ENCODE data around the gene DDIT3.
"Not testable (repeated sequence)": the region's sequence is repeated elsewhere in the genome, so short reads cannot be mapped to it uniquely, and the experiment has no call there.

DDIT3 gene, protein sequence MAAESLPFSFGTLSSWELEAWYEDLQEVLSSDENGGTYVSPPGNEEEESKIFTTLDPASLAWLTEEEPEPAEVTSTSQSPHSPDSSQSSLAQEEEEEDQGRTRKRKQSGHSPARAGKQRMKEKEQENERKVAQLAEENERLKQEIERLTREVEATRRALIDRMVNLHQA

DNA sequence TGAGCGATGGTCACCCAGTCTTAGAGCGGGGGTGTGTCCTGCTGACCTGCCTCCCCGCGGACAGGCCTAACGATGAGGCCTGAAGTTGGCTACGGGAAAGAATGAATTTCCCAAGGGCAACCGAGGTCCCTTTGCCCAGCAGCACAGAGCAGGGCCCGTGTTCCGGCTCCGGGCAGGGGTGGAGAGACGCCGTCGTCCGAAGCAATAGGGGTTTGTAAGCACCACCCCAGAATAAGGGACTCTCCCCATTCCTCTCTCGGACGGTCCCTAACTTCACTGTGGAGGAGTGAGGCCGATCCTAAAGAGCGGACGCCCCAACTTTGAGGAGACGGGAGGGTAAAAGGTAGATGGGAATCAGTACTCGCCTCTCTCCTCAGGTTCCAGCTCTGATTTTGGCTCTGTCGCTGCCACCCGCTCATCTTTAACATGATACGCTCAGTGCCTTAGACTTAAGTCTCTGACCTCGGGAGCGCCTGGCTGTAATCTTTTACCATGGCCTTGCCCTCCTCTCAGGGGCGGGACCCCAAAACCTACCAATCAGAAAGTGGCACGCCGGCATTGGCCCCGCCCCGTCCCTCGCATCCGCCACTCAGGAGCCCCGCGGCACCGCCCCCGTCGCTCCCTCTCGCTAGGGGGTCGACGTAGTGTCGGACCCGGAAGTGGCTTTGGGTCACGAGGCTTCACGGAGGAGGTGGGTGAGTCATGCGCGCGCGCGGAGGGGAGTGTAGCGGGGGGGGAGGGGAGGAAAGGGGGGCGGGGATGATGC, at the start of gene DDIT3:
Gene DDIT3 (minus strand): TSS at position 462 of the 766 bp plus-strand sequence. CDS start 3,108 bp downstream, outside the sequence.
- peak; percentile 99 for DNase-seq (ENCODE audit: low spot score)

DNA sequence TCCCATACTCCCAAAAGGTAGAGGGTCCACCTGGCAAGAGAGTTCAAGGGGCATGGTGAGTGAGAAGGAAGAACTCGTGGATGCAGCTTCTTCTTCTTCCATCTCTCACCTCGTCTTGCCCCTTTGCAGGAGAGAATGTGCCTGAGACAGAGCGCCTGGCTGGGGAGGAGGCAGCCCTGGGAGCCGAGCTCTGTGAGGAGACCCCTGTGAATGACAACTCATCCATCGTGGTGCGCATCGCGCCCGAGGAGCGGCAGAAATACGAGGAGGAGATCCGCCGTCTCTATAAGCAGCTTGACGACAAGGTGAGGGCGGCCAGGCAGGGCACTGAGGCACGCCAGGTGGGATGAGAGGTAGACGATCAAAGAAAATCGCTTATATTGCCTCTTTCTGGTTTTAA, 49.5 kb upstream of the DDIT3 start:
- no peak for DNase-seq (ENCODE audit: low spot score)

DNA sequence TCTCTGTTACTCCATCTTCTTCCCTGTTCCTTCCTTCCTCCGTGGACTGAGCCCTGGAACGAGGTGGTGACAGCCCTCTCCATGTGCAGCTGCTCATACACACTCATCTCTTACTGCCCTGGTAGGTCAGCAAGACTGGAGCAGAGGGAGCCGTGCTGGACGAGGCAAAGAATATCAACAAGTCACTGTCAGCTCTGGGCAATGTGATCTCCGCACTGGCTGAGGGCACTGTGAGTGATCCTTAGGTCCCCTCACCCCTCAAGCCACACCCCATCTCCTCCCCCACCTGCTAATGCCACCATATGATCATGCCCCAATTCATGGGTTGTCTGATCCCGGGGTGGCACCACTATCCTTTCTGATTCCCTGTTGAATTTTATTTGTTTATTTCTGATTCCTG, 48.5 kb upstream of the DDIT3 start:
- no peak for DNase-seq (ENCODE audit: low spot score)

DNA sequence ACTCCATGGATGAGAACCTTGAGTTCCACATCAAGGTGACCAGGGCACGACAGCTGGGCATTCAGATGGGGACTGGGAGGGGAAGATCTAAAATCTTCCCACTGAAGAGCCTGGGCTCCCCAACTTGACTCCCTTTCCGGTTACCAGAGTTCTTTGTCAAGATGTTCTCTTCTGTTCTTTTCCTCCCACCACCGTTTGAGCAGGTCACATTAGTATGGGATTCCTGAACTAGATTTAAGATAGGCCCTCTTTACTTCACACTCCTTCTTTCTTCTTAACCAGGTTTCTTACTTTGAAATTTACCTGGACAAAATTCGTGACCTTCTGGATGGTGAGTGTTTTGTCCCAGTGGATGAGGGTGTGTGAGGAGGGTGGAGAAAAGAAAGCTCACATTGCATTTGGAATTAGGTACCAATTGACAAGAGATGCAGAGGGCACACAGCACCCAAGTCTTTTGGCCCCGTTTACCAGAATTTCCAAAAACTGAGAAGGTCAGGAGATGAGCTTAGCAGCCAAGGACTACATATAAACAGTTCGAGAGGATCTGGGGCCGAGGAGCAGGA, 43.9 kb upstream of the DDIT3 start:
- no peak for DNase-seq (ENCODE audit: low spot score)

DNA sequence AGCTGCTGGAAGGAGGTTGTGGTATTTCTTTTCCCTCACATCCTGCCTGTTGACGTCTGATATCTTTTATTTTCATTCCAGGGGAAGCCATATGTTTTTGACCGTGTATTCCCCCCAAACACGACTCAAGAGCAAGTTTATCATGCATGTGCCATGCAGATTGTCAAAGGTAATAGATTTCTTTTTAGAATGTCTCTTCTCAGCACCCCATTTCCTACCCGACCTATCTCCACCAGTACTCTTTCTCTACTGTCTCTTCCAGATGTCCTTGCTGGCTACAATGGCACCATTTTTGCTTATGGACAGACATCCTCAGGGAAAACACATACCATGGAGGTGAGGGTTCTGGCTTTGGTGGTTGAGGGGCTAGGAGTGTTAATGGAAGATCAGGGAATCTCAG, 43.0 kb upstream of the DDIT3 start:
- DNase-seq (ENCODE audit: low spot score), result no peak

DNA sequence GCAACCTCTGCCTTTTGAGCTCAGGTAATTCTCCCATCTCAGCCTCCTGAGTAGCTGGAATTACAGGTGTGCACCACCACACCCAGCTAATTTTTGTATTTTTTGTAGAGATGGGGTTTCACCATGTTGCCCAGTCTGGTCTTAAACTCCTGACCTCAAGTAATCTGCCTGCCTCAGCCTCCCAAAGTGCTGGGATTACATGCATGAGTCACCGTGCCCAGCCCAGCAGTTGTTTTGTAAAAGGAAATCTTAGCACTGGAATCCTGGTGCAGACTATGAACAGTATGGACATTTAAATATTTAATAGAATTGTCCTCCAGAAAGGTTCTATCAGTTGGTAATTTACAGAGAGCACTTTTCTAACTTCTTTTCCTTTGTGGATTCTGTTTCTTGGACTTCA, 40.8 kb upstream of the DDIT3 start:
- DNase-seq (ENCODE audit: low spot score), result not testable (repeated sequence)

DNA sequence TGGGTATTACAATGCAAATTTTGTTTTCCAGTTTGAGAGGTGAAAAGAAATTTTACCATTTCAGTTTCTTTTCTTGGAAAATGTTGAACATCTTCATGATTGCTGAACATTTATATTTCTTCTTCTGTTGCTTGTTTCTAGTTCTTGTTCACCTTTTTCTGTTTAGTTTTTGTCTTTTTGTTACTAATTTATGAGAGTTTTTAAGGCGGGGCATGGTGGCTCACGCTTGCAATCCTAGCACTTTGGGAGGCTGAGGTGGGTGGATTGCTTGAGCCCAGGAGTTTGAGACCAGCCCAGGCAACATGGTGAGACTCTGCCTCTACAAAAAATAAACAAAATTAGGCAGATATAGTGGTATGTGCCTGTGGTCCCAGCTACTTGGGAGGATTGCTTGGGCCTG, 40.2 kb upstream of the DDIT3 start:
- DNase-seq (ENCODE audit: low spot score), result no peak

DNA sequence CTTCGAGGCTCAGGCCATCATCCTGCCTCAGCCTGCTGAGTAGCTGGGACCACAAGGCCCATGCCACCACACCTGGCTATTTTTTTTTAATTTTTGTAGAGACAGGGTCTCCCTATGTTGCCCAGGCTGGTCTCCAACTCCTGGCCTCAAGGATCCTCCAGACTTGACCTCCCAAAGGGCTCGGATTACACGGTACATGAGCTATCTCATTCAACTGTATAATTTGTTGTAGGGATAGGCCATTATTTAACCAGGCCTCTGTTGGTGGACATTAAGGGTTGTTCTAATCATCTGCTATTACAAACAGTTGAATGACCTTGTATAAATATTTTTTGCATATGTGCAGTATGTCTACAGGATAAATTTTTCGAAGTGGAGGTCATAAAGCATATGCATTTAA, 38.5 kb upstream of the DDIT3 start:
- no peak for DNase-seq (ENCODE audit: low spot score)

DNA sequence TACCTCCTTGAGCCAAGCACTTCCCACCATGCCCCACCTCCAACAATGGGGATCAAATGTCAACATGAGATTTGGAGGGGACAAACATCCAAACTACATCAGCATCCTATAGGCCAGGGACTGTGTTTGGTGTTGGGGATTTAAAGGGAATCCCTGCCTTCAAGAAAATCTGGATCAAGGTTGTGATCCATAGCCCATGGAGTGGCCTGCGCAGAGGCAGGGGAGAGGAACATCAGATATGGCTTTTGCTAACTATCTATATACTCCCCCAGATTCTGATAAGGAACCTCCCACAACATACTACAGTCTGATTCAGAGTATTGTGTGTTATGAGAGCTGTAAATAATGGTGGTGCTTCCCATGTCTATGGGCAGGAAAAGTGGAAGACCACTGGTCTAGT, 34.6 kb upstream of the DDIT3 start:
- no peak for DNase-seq (ENCODE audit: low spot score)

DNA sequence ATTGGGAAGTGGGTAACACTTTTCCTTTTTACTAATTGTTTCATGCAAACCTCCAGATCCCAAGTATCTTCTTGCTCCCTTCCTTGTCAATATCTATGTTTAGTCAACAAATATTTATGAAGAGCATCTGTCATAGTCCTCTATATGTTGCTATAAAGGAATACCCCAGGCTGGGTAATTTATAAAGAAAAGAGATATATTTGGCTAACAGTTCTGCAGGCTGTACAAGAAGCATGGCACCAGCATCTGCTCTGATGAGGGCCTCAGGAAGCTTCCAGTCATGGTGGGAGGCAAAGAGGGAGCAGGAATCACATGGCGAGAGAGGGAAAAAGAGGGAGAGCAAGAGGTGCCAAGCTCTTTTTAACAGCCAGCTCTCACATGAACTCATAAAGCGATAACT, 34.1 kb upstream of the DDIT3 start:
- DNase-seq (ENCODE audit: low spot score), result no peak

DNA sequence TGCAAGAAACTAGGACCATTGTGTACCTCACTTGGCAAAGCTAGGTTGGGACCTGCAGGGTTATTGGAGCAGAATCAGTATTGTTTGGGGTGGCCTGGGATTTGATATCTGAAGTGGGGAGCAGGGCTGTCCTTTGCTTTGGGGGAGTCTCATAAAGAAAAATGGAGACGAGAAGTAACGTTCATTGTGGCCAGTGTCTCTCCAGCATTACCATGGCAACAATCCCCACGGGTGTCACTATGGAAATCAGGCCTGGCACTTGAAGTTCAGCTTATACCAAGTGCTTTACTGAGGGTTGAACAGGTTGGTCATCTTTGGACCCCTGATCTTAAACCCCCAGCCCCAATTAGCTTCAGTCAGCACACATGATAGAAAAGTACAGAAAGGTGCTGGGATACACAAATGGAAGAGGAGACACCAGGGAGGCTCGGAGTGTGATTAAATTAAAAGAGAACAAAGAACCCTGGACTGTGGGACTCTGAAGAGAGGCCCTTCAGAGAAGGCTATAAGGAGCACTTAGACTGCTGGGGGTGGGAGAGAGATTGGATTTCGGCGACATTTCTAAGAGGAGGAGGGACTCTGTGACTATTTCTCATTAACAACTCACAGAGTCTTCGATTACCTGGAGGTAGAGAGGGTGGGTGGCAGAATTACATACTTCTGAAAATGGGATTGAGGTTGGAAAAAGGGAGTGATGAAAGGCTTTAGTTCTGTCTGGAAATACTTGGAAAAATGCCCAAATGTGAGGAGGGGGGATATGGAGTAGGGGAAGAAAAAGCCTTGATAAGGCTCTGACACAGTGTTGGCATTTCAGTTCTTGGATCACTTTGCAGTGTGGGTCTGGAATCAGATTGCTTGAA, 33.3 kb upstream of the DDIT3 start:
- DNase-seq (ENCODE audit: low spot score), result no peak

DNA sequence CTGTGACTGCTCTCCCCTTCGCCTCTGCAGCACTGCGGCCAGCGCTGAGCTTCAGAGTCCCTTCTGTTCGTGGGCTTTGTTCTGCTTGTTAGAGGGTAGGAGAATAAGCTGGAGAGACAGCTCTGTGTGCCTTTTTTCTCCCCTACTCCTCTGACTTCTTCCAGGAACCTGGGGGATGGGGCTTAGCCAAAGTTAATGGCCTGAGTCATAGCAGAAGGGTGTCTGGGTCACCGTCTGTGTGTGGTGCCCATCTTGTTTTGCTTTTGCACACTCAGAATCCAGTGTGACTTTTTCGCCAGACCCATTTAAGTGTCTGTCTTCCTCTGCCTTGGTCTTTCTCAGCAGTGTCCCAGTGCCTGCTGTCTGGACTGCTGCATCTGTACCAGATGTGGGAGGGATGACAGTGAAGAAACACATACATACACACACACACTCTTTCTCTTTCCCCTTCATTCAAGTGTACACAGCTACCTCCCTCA, 32.6 kb upstream of the DDIT3 start:
- DNase-seq (ENCODE audit: low spot score), result no peak

DNA sequence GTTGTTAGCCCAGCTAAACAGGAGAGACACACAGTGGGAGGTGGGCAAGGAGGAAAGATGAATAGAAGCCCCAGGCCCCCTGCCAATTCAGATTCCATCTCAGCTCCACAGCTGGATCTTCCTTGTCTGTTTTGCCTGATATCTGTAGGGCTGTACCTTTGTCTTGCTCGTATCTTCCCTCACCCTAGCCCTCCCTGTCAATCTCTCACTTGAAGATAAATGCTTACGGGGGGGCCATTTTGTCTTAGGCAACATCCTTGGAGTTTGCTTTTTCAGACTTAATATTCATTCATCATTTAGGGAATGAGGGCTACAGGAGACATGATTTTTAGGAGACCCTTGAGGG, 32.0 kb upstream of the DDIT3 start:
- DNase-seq (ENCODE audit: low spot score), result no peak

DNA sequence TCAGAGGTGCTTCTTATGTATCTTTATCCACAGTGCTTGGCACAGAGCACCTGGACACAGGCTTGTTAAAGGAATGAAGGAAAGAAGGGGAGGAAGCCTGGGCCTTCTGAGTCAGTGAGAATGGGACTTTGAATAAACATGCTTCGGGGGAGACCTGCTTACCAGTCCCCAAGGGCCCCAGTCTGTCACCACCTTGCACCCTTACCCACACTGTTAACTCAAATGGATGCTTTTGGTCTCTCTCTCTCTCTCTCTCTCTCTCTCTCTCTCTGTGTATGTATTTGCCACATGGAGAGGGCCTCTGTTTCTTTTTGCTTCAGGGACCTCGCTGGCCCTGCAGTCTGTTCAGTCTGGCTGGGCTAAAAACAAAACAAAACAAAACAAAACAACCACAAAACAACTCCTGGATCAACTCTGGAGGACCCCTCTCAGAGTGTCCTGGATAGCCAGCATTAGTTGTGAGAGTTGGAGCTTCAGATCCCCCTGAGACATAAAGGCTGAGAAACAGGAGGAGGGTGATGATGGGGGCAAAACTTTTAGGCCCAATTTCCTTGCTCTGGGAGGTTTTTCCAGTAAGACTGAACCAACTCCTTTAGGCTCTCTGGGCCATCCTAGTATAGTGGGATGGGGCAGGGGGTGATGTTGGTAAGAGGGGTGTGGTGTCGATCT, 31.5 kb upstream of the DDIT3 start:
- no peak for DNase-seq (ENCODE audit: low spot score)

DNA sequence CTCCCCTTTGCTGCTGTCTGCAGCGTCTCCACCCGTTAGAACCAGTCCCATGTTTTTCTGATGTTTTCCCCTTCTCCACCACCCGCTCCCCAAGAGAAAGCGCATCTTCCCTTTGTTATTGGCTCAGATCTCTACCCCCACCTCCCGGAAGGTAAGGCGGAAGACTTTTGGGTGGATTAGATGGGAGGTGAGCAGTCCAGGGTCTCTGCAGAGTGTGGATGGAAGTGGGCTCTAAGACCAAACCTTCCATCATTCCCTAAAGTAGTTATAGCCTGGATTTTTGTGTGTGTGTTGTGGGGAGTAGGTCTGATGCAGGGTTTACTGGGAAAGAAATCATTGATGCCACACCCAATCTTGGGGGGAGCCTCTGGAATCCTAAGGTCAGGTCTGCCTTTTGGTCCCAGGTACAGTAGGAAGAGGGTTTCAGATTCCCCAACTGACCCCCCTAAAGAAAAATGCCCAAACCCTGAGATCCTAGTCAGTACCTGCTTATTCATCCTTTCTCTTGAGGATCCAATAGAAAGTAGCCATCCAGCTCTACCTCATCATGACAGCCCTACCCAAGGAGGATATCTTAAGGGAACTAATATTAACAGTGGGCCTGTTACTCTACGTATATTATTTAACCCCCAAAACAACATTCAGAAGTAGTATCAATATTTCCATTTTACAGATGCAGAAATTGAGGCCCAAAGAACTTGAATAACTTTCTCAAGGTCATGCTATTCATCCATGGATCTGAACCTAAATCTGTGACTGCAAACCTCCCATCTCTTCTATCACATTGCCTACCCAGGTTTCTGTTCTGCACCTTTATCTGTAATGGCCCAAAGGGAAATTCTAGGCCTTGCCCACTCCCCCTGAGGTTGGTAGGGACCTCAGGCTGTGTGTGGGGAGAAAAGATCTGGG, 30.6 kb upstream of the DDIT3 start:
- no peak for DNase-seq (ENCODE audit: low spot score)

DNA sequence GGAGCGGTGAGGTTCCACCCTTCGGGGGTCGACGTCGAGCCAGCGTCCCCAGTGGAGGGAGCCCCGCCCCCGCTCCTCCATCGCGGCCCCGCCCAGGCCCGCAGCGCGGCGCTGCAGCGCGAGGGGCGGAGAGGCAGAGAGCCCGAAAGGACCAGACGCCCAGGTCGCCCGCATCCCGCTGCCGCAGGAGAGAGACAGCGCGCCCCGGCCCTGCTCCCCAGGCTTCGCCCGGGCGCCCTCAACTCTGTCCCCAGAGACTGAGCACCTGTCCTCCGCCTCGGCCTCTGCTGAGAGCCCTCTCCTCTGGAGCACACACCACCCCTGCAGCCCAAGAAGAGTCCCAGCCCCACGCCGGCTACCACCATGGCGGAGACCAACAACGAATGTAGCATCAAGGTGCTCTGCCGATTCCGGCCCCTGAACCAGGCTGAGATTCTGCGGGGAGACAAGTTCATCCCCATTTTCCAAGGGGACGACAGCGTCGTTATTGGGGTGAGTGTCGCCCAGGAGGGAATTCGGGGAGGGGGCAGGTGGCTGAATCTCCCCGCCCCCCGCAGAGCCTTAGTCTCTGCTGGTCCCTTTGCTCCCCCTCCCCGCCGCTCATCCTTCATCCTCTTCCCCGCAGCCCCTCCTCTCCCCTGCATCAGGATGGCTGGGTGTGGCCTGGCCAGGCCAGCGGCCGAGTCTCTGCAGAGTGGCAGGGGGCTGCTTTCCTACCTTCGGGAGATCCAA, 29.8 kb upstream of the DDIT3 start, which contains the start of gene KIF5A:
Gene KIF5A (plus strand): TSS at position 136 of the 732 bp plus-strand sequence. CDS start 228 bp downstream, at position 364.
- no peak for DNase-seq (ENCODE audit: low spot score)

DNA sequence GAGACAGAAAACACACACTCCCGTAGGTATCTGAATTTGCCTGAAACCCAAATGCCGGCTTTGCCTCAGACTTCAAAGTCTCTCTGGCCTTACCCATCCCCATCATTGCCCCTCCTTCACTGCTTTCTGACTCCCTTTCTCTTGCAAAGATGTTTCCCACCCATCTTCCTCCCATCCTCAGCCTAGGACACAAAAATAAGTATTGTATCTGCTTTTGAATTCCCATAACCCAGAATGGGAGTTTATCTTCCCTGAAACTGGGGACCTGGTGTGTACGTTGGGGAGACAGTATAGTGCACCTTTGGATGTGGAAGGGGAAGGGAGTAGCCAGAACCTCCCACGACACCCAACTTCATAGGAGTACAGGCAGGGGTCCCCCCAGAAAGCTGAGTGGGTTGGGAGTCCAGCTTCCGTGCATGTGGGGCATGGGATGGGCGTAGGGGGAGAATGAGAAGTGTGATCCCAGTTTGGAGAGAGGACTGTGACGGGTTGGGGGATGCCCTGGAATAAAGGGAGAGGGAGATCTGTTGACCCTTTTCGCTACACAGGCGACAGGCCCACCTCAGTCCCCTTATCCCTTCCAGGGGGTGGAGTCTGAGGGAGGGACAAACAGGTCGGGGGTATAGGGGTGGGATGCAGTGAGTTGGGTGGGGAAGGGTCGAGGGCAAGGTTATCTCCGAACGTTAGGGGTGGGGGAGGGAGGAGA, 29.0 kb upstream of the DDIT3 start:
- DNase-seq (ENCODE audit: low spot score), result no peak

DNA sequence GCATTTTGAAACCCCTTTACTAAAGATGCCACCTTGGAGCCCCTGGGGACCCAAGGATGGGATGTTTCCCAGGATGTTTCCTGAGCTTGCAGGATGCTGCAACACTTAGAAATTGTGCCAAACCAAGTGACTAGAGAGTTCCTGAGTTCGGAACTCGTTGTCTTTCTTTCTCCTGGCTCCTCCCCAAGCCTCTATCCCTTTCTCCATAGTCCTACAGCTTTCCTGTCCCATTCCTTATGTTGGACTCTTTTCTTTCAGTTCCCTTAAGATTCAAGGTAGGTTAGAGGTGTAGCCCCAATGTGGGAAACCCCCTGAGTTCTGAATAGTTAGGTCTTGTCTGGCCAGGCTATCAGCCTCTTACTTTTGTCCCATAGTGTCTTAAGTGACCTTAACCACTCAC, 28.2 kb upstream of the DDIT3 start:
- no peak for DNase-seq (ENCODE audit: low spot score)

DNA sequence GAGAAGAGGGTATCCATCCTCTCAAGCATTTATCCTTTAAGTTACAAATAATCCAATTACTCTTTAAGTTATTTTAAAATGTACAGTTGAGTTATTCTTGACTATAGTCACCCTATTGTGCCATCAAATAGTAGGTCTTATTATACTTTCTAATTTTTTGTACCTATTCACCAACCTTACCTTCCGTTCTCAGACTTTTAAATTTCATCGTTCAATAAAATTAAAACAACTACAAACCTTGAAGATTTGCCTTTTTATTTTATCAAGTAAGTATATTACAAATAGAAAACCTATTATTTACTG, 27.6 kb upstream of the DDIT3 start:
- DNase-seq (ENCODE audit: low spot score), result no peak

Measured in putamen (tissue), 1 donor.